CD4-positive, alpha-beta T cell treated with Interleukin-10 for 1 hour (primary cell): ENCODE measurements around the gene LEKR1.

Source experiments
- DNase-seq: peaks from one replicate; pipeline ENCODE4 v3.0.0-alpha.2; 2020

LEKR1 gene

GRCh38 chr3:157087373-157087772 is 261.2 kb downstream of the LEKR1 start:
- DNase-seq: no peak

GRCh38 chr3:157087780-157088600 is 261.8 kb downstream of the LEKR1 start:
- no peak for DNase-seq

- peak; percentile 95 for DNase-seq
Measured at GRCh38 chr3:157088601-157089454, 262.7 kb downstream of the LEKR1 start.

- DNase-seq: peak; percentile 40
Measured at GRCh38 chr3:157089455-157090221, 263.5 kb downstream of the LEKR1 start.

- DNase-seq: no peak
Measured at GRCh38 chr3:157091083-157091833, 265.1 kb downstream of the LEKR1 start.

GRCh38 chr3:157092230-157092629 is 266.1 kb downstream of the LEKR1 start:
- DNase-seq: no peak

- DNase-seq: no peak
Measured at GRCh38 chr3:157093096-157093495, 266.9 kb downstream of the LEKR1 start.

GRCh38 chr3:157094301-157094700 is 268.1 kb downstream of the LEKR1 start:
- no peak for DNase-seq

- no peak for DNase-seq
Measured at GRCh38 chr3:157094751-157095480, 268.8 kb downstream of the LEKR1 start.
